ENCODE measurements around the gene TENM4.

The TENM4 gene

GRCh38 chr11:78991681-78992080 lies 449.1 kb downstream of the TENM4 start:
- Histone ChIP-seq H3K36me3 (ENCODE audit: insufficient read depth, low read length) (no peaks in the 10 kb centered on the region), H3K4me3 (ENCODE audit: low read depth in 1 of 2, low read length in 2 of 2) (no peak overlapping the region), H3K9ac (ENCODE audit: low read depth, low read length) (no peak overlapping the region), H3K27me3 (ENCODE audit: insufficient read depth, low read length, poor library complexity) (peaks cover 10% of the 10 kb centered on the region), H3K4me2 (ENCODE audit: insufficient read depth, low read length) (no peak overlapping the region), H4K20me1 (ENCODE audit: insufficient read depth, low read length) (no peaks in the 10 kb centered on the region), H2AFZ (ENCODE audit: low read depth, low read length) (no peak overlapping the region), H3K9me3 (ENCODE audit: insufficient read depth, low read length, severe bottlenecking) (no peaks in the 10 kb centered on the region), H3K79me2 (ENCODE audit: insufficient read depth, low read length) (no peaks in the 10 kb centered on the region), H3K27ac (ENCODE audit: low read length) (no peak overlapping the region), H3K4me1 (ENCODE audit: insufficient read depth, low read length) (no peaks in the 10 kb centered on the region)
- DNase-seq (no peak), ATAC-seq (ENCODE audit: insufficient read depth, low read depth) (no peak)
- no peak for TF ChIP-seq CTCF (IDR thresholded peaks at IDR 0.05; ENCODE audit: borderline replicate concordance, extremely low read depth, low read length, poor library complexity, severe bottlenecking)
- no peak for TF ChIP-seq EZH2 (IDR thresholded peaks at IDR 0.05; ENCODE audit: borderline replicate concordance, low read depth, low read length, severe bottlenecking)

- H3K79me2 ChIP-seq (ENCODE audit: insufficient read depth, low read length) = no peaks in the 10 kb centered on the region
- H3K4me3 ChIP-seq (ENCODE audit: low read depth in 1 of 2, low read length in 2 of 2) = no peak overlapping the region
- H3K27me3 ChIP-seq (ENCODE audit: insufficient read depth, low read length, poor library complexity) = peaks cover 10% of the 10 kb centered on the region
- no peaks in the 10 kb centered on the region for H3K9me3 ChIP-seq (ENCODE audit: insufficient read depth, low read length, severe bottlenecking)
- DNase-seq = no peak
- no peak for TF ChIP-seq CTCF (IDR thresholded peaks at IDR 0.05; ENCODE audit: borderline replicate concordance, extremely low read depth, low read length, poor library complexity, severe bottlenecking)
- no peak for TF ChIP-seq EZH2 (IDR thresholded peaks at IDR 0.05; ENCODE audit: borderline replicate concordance, low read depth, low read length, severe bottlenecking)
- H3K4me1 ChIP-seq (ENCODE audit: insufficient read depth, low read length) = no peaks in the 10 kb centered on the region
- H3K27ac ChIP-seq (ENCODE audit: low read length) = no peak overlapping the region
- H3K36me3 ChIP-seq (ENCODE audit: insufficient read depth, low read length) = no peaks in the 10 kb centered on the region
- H3K9ac ChIP-seq (ENCODE audit: low read depth, low read length) = no peak overlapping the region
- no peaks in the 10 kb centered on the region for H4K20me1 ChIP-seq (ENCODE audit: insufficient read depth, low read length)
- no peak overlapping the region for H3K4me2 ChIP-seq (ENCODE audit: insufficient read depth, low read length)
- no peak overlapping the region for H2AFZ ChIP-seq (ENCODE audit: low read depth, low read length)
- ATAC-seq (ENCODE audit: insufficient read depth, low read depth) = no peak
Observed at GRCh38 chr11:78990261-78990660, 450.6 kb downstream of the TENM4 start.

- Histone ChIP-seq H3K4me2 (ENCODE audit: insufficient read depth, low read length) (no peak overlapping the region), H3K9me3 (ENCODE audit: insufficient read depth, low read length, severe bottlenecking) (no peaks in the 10 kb centered on the region)
Observed at GRCh38 chr11:78987748-78988147, 453.1 kb downstream of the TENM4 start.

More at GRCh38 chr11:78987748-78988147, 453.1 kb downstream of the TENM4 start:
- H3K4me1 ChIP-seq (ENCODE audit: insufficient read depth, low read length) = no peaks in the 10 kb centered on the region
- H3K9ac ChIP-seq (ENCODE audit: low read depth, low read length) = no peak overlapping the region
- ATAC-seq (ENCODE audit: insufficient read depth, low read depth) (no peak), DNase-seq (no peak)
- H3K36me3 ChIP-seq (ENCODE audit: insufficient read depth, low read length) = no peaks in the 10 kb centered on the region
- H2AFZ ChIP-seq (ENCODE audit: low read depth, low read length) = no peak overlapping the region
- H3K79me2 ChIP-seq (ENCODE audit: insufficient read depth, low read length) = no peaks in the 10 kb centered on the region
- peaks cover 5% of the 10 kb centered on the region for H3K27me3 ChIP-seq (ENCODE audit: insufficient read depth, low read length, poor library complexity)
- no peak overlapping the region for H3K4me3 ChIP-seq (ENCODE audit: low read depth in 1 of 2, low read length in 2 of 2)
- TF ChIP-seq EZH2 (IDR thresholded peaks at IDR 0.05; ENCODE audit: borderline replicate concordance, low read depth, low read length, severe bottlenecking) (no peak), CTCF (IDR thresholded peaks at IDR 0.05; ENCODE audit: borderline replicate concordance, extremely low read depth, low read length, poor library complexity, severe bottlenecking) (no peak)
- no peak overlapping the region for H3K27ac ChIP-seq (ENCODE audit: low read length)
- no peaks in the 10 kb centered on the region for H4K20me1 ChIP-seq (ENCODE audit: insufficient read depth, low read length)

Measured in DND-41 (cell line).